ENCODE data around the gene ZNF397.

Gene ZNF397

DNA sequence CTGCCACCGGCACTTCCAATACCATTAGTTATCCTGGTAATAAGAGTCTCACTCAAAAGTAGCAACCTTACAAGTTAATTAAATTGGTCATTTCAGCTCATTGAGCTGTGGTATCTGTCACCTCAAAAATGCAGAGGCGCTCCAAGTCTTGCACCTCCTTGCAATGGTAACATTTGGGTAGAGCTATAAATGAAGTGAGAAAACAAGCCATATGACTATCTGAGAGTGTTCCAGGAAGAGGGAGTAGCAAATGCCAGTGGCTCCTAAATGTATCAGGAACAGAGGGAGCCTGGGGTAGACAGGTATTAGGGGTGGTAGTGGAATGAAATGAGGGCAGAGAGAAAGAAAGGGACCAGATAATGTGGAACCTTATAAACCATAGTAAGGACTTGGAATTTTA is 55.2 kb downstream of the ZNF397 start:
- DNase-seq (ENCODE audit: low spot score), result no peak

GRCh38 chr18:35303610-35304009 is 62.8 kb downstream of the ZNF397 start:
- DNase-seq (ENCODE audit: low spot score), result no peak

GRCh38 chr18:35306588-35307250 is 65.9 kb downstream of the ZNF397 start:
- DNase-seq (ENCODE audit: low spot score), result no peak
